T-helper 2 cell (primary cell): Measurements from ENCODE around the gene CHADL.

ENCODE experiments used
- DNase-seq, 5 experiments: peaks; one replicate each; pipeline versions ENCODE4 v3.0.0 to v3.0.0-alpha.2; 2012 to 2022

Gene CHADL

DNA sequence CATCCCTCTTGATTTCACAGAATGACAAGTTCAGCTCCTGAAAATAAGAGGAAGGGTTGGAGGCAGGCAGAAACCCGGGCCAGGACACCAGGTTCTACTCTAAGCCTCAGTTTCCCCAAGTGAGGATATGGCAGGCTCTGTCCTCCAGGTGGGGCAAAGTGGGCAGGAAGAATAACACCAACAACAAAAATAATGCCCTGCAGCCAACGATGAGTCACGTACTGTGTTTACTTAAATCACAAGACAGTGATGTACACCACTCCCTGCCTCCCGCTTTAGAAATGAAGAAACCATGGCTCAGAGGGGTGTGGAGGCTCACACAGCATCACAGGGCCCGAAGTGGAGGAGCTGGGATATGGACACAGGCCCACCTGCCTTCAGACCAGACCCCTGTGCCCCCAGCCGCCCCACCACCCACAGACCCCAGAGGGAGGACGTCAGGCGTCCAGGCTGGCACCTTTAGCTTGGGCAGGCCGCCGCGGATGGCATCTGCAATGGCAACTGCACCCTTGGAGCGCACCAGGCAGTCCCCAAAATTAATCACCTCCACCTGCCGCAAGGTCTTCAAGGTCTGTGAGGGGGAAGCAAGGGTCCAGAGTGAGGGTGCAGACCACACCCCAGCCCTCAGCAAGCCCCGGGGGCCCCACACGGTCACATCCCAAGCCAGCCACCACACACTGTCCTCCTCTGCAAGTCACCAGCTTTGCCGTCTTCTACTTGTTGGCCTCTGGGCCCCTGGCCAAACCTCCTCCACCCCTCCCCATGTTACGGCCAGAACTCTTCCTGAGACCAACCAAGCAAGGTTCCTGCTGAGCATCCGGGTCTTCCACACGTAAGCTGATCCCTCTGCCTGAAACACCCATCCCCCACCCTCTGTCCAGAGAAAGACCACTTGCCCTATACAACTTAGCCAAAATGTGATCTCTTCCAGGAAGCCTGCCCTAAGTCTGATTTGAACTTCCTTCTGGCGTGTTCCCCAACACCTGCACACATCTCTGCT is 15.8 kb upstream of the CHADL start:
- DNase-seq: no peak

DNA sequence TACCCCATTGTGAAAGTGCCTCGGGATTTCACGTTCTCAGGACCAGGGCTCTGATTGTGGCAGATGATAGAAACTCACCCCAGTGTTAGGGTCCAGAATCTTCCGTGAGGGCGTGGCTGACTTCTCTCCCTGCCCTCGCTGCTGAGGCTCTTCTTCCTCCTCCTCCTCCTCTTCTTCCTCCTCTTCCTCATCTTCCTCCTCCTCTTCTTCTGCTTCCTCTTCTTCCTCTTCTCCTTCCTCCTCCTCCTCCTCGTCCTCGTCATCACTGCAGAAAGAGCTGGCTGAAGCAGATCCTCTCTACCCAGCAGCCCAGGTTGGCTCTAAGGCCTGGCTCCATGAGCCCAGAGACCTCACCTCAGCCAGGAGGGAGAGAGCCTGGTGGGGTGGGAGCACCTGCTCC is 13.5 kb upstream of the CHADL start:
- no peak for DNase-seq

DNA sequence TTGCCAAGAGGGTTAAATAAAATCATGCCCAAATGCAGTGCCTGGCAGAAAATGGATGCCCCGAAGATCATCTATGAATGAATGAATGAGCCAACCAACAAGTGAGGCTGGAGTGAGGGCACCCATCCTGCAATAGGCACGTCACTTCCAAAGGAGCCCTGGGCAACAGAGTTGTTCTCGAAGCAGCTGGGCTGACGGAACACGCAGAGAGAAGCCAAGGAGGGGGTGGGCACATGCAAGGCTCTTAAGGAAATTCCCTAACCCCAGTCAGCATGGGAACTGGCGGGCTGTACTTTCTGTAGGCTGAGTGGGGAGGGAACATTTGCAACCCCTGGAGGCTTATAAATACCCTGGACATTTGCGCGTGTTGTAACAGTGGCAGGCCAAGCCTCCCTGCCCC is 11.6 kb upstream of the CHADL start:
- no peak for DNase-seq

DNA sequence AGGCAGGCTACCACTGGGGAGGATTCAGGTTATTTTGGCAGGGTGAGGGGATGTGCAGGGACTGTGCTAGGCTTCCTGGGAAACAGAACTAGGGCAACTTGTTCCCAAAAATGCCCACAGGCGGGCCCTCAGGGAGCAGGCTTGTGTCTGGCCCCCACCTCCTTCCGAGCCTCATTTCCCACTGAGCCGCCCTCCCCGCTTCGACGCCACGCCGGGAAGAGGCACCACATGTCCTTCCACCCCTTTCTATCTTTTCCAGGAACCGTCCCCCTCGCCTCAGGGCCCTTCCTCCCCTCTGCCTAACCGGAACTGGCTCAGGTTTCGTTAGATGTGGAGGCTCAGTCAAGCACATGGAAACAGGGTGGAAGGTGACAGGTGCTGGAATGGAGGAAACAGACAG is 9.4 kb upstream of the CHADL start:
- DNase-seq: no peak

DNA sequence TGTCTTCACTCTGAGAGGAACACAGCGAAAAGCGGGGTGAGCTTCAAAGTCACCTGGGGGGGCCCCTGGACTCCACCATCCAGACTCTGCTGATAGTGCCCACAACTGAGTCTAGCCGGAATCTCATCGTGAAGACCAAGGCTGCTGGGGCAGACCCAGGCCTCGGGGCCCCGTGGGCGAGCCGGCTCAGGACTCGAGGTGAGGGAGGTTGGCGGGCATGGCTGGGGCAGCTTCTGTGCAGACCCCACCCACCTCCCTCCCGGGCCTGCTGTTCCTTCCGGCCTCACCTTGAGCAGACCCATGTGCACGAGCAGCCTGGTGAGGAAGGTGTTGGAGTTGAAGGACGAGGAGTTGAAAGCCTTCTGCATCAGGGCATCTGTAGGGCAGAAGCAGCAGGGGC is 8.7 kb upstream of the CHADL start:
- DNase-seq: no peak

DNA sequence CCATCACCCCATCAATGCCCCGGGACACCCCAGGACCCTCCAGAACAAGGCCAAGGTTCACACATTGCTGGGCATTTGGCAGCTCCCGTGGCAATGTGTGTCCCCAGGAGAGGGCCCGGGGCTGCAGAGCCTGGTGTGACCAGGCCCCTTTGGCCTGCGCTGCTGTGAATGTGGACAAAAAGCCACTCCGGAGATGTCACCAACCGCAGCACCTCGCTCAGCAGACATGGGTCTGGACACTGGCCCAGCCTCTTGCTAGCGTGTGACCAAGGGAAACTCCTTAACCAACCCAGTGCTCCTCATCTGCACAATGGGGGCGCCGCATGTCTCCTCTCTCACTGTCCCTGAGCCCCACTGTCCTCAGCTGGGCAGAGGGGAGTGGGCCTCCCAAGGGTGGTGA is 8.0 kb upstream of the CHADL start:
- no peak for DNase-seq

DNA sequence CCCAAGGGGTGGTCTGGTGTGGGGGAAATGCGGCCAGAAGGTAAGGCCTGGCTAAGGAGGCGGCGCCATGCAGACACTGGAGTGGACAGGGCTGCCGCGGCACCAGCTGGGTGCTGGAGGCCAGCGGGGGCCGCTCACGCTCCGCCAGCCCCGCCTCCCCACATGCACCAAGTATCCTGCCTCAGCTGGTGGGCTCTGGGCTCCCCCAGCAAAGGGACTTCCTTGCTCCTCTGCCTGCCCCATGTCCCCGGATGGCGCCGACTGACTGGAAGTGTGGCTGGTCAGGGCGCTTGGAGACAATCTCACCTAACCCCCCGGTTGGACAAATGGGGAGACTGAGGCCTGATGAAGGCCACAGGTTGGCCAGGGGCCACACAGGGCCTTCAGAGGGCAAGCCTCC is 7.6 kb upstream of the CHADL start:
- DNase-seq: no peak

DNA sequence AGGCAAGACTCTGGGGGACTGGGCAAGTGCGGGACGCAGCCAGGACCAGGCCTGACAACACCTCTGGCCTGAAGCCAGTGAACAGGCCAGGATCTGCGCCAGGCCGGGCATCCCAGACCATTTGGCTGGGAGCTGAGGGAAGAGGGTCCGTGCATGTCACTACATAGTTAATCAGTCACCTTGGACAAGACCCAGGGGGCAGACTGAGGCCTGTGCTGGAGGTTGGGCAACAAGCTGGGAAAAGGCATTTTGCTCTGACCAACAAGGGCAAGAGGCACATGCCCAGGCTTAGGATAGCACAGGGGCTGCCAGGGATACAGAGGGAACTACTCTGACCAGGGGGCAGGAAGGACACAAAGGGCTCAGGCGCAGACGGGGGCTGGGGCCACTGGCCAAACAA is 7.0 kb upstream of the CHADL start:
- no peak for DNase-seq

DNA sequence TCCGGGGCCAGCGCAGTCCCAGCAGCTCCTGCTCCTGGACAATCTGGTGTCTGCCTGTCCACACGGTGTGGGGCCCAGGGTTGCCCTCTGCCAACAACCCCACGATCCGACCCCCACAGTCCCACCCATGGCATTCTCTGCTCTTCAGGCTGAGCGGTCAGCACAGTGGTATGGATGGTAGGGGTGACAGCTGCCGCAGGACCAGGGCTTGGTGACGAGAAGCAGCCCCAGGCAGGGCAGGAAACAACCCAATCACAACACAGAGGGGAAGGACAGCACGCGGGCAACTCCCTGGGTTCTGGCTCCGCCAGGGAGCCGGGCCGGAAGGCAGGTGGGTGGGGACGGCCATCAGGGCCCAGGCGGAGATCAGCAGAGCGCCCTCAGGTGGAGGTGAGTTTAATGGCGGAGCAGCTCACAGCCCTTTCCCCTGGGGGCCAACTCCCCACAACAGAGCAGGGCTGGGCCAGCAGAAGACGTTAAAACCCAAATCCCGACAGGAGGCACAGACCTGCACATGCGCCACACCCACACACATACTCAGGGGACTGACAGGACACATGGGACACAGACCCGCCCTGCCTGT is 5.3 kb upstream of the CHADL start:
- no peak for DNase-seq

DNA sequence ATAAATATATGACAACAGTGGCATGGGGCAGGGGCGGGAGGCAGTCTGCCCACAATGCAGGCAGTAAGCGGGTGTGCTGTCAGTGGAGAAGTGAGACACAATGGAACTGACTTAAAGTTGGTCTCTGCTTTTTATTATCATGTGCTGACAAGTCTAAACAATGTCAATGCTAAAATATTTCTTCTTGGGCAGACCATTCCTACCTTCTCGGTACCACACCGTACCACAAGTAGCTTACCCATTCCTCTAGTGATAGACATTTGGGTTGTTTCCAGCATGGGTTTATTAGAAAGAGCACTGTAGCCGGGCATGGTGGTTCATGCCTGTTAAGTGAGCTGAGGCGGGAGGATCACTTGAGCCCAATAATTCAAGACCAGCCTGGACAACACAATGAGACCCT is 2.6 kb upstream of the CHADL start:
- no peak for DNase-seq

DNA sequence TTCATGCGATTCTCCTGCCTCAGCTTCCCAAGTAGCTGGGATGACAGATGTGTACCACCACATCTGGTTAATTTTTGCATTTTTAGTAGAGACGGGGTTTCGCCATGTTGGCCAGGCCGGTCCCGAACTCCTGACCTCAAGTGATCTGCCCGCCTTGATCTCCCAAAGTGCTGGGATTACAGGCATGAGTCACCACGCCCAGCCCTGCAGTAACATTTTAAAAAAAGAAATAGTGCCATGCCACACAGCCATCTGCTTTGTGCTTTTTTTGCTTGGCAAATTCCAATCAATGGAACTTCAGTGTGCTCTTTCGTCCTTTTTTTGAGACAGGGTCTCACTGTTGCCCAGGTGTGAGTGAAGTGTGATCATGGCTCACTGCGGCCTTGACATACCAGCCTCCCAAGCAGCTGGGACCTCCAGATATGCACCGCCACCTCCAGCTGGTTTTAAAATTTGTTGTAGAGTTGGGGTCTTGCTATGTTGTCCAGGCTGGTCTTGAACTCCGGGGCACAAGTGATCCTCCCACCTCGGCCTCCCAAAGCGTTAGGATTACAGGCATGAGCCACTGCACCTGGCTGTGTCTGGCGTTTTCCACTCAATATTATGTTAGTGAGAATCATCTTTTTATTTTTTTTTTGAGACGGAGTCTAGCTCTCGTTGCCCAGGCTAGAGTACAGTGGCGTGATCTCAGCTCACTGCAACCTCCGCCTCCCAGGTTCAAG is 1.8 kb upstream of the CHADL start:
- no peak for DNase-seq

DNA sequence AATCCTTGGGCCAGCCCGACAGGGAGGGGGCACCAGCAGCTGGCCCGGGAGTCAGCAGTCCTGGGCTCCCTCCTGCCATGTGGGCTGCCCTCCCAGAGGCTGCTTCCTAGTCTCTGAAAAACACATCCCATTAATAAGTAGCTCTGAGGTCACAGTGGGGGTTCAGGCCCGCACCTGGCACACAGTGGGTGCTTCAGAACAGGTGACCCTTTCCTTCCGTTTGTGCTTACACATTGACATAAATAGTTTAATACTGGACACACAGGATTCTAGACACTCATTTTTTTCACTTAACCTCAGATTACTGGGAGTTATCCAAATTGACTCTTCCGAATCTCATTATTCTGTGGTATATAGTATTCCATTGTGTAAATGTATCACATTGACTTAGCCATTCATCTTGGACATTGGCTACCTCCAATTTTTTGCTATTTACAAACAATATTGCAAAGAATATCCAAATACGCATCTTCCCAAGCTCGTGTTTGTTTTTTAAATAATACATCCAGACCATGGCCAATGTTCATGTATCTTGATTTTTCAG is 474 bp upstream of the CHADL start:
- DNase-seq: no peak

DNA sequence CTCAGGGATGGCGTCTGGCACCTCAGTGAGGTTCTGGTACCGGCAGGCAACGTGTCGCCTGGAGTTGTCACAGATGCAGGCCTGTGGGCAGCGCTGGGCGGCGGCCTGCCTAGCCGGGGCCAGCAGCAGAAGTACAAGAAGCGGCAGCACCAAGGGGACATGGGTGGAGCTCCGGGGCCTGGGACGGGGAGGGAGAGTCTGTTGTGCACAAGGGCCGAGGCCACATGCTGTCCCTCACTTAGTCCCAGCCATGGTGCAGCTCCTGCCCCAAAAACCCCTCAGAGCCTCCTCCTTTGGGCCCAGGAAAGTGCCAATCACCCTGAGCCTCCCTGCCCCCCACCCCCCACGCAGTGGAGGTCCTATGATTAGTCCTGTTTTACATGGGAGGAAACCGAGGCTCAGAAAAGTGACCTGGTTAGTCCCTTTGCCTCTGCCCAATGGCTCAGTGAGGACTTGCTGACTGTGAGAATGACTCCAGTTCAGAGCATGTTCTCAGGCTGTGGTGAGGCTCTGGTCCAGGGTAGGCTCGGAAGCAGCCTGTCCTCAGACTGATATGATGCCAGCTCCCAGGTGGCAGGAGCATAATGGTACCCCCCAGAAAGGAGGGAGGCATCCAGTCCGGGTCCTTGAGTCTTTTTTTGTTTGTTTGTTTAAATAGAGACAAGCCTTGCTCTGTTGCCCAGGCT is 1.1 kb downstream of the CHADL start:
- DNase-seq: no peak

DNA sequence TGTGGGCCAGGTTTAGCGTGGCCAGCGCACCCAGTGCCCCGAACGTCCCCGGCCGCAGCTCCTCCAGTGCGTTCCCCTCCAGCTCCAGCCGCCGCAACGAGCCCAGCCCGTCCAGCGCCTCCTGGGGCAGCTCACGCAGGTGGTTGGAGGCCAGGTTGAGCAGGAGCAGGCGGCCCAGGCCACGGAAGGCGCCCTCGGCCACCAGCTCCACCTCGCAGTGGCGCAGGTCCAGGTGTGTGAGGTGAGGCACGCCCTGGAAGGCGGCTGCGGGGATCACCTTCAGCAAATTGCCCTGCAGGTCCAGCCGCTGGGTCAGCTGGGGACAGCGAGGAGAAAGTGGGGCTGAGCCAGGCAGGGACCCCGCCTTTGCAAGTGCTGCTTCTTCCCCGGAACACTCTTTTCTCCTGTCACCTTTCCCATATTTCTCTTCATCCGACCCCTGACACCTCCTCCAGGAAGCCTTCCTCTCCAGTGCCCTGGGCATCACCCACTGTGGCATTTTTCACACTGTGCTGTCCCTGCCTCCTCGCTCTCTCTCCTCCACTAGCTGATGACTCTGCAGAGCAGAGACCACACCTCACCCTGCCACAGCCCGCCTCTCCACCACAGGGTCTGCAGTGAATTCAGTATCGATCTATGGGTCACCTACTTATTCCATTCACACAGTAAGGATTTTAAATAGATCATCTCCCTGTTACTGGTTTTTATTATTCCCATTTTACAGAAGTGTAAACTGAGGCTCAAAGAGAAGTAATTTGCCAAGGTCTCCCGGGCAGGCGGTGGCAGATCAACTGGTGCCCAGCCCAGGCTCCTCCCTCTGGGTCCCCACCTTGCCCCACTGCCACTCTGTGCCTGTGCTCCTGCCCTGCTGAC is 1.9 kb downstream of the CHADL start:
- no peak for DNase-seq

DNA sequence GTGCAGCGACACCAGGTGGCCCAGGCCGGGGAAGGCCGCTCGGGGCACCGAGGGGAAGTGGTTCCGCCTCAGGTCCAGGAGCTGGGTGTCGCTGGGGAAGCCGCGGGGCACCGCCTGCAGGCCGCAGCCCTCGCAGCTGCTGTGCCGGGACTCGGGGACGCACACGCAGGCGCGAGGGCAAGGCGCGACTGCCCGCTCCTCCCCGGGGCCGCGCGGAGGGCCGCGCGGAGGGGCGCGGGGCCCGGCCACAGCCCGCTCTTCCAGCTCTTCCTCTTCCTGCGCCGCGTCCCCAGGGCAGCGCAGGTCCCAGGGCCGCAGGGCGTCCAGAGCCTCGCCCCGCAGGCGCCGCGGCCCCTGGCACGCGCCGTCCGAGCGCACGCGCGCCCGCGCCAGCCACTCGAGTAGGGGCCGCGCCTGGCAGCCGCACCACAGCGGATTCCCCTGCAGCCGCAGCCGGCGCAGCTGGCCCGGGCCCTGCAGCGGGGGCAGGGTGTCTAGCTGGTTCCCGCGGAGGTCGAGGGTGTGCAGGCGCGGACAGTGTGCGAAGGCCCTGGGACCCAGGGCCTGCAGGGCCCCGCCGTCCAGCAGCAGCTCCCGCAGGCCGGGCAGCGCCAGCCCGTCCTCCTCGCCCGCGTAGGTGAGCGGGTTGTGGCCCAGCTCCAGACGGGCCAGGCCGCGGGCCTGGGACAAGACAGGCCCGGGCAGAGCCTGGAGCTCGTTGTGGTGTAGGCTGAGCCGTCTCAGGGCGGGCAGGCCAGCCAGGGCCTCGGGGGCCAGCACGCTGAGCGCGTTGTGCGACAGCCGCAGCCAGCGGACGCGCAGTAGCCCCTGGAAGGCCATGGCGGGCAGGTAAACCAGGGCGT is 2.8 kb downstream of the CHADL start:
- peak; percentile 64 to 87 (median 67) for DNase-seq

DNA sequence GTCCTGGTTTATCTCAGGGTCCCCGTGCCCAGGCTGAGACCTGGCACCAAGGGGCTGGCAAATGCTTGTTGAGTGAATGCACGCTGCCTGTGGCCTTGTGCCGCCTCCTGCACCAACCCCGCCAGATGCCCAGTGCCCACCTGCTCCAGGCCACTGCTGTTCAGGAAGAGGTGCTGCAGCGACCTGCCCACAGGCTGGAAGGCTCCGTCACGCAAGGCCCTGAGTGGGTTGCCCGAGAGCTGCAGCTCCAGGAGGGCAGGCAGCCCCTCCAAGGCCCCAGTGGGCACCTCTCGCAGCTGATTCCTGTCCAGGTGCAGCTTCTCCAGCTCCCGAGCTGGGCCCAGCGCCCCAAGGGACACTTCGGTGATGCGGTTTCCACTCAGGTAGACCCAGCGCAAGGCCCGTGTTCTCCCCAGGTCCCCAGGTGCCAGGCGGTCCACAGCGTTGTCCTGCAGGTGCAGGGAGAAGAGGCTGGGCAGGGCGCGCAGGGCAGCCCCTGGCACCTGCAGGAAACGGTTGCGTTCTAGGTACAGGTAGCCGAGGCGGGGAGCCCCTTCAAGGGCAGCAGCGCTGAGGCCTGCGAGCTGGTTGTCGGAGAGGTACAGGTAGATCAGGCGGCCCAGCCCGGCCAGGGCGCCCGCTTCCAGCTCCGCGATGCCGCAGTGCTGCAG is 3.6 kb downstream of the CHADL start:
- peak in 1 of 5 experiments; percentile 12 for DNase-seq

DNA sequence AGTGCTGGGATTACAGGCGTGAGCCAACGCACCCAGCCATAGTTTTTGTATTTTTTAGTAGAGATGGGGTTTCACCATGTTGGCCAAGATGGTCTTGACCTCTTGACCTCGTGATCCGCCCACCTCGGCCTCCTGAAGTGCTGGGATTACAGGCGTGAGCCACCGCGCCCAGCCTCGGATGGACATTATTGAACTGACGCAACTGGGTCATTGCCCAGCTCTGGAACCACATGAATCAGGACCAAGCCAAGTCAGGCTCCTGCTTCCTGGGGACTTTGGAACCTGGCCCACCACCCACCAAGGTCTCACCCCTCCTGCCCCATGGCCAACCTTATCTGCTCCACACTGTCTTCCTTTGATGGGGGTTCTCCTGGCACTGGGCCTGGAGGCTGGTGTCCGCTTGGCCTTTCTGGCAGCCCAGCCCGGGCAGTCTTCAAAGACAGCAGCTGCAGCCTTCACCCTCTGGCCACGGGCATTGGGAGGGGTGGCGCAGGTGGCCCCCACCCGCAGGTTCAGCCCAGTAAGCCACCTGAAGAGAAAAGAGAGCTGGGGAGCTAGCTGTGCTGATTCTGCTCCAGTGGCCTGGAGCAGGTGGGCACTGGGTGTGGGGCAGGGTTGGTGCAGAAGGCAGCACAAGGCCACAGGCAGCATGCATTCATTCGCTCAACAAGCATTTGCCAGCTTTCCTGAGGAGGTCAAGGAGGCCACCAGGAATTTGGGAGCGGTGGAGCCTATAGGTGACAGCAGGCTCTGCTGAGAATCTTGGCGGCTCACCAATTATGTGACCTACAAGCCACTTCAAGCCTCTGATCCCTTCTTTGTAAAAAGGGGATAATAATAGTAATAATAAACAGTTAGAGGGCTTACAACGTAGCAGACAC is 5.7 kb downstream of the CHADL start:
- DNase-seq: no peak

DNA sequence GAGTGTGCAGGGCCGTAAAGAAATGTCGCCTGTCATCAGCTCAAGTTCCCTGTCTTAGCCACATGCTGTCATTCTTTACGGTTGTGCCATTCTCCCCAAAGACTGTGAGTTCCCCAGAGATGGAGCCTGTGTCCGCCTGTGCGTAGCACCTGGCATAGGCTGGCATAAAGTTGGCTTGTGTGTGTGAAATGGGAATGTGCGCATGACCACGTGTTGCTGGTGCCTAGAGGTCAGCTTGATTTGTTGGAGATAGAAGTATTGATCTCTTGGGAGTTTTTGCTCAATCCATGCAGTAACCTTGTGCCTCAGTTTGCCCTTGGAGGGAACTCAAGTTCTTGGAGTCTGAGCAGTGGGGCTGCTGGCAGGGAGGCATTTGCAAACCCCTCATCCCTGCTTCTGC is 9.4 kb downstream of the CHADL start:
- no peak for DNase-seq

DNA sequence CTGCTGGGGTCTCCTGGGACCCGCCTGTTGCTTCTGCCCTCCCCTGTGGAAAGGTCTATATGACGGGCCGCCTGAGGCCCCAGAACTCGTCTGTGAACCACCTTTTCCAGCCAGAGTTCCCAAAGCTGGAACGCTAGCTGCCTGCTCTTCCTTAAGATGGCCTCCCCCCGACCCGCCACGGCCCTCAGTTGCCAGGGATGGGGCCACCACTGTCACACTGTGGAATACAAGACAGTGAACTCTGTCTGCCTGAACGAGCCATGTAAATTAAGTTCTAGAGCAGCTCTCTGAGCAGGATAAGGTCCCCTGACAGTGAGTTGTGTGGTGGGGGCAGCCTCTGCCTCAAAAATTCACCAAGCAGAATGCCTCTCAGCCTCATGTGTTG is 10.3 kb downstream of the CHADL start:
- no peak for DNase-seq
